Measurements from ENCODE around the gene PLCD3.

DNA sequence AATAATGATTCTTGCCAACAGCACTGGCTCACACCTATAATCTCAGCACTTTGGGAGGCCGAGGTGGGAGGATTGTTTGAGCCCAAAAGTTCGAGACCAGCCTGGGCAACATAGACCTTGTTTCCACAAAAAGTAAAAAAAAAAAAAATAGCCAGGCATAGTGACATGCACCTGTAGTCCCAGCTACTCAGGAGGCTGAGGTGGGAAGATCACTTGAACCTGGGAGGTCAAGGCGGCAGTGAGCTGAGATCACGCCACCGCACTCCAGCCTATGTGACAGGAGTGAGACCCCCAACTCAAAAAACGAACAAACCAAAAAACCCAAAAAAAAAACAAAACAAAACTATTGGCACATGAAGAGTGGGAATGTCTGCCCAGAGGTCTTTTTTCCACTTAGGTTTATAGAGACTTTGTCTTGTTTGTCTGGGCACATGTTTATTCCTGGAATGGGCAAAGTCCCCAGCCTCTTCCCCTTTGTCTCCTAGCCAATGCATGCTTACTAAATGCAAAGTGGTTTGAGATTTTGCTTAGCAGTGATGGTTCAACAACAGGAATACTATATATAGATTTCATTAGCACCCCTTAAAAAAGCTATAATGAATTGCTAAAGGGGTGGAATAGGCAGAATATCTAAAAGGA is 45.3 kb downstream of the PLCD3 start:
- TF ChIP-seq, protein P1, sequence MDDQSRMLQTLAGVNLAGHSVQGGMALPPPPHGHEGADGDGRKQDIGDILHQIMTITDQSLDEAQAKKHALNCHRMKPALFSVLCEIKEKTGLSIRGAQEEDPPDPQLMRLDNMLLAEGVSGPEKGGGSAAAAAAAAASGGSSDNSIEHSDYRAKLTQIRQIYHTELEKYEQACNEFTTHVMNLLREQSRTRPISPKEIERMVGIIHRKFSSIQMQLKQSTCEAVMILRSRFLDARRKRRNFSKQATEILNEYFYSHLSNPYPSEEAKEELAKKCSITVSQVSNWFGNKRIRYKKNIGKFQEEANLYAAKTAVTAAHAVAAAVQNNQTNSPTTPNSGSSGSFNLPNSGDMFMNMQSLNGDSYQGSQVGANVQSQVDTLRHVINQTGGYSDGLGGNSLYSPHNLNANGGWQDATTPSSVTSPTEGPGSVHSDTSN (IDR thresholded peaks at IDR 0.05) = no peak
- TF ChIP-seq EP300 (IDR thresholded peaks at IDR 0.05; ENCODE audit: borderline replicate concordance in 1 of 2, low read depth in 1 of 2, low read length in 1 of 2) = no peak
- TF ChIP-seq, protein P2, sequence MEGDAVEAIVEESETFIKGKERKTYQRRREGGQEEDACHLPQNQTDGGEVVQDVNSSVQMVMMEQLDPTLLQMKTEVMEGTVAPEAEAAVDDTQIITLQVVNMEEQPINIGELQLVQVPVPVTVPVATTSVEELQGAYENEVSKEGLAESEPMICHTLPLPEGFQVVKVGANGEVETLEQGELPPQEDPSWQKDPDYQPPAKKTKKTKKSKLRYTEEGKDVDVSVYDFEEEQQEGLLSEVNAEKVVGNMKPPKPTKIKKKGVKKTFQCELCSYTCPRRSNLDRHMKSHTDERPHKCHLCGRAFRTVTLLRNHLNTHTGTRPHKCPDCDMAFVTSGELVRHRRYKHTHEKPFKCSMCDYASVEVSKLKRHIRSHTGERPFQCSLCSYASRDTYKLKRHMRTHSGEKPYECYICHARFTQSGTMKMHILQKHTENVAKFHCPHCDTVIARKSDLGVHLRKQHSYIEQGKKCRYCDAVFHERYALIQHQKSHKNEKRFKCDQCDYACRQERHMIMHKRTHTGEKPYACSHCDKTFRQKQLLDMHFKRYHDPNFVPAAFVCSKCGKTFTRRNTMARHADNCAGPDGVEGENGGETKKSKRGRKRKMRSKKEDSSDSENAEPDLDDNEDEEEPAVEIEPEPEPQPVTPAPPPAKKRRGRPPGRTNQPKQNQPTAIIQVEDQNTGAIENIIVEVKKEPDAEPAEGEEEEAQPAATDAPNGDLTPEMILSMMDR (IDR thresholded peaks at IDR 0.05) = no peak
- no peak for TF ChIP-seq NFIC (IDR thresholded peaks at IDR 0.05; ENCODE audit: borderline replicate concordance)
- TF ChIP-seq MEF2A (IDR thresholded peaks at IDR 0.05; ENCODE audit: borderline replicate concordance, low read depth) = no peak
- no peak for TF ChIP-seq EZH2phosphoT487 (IDR thresholded peaks at IDR 0.05; ENCODE audit: borderline replicate concordance, low read depth)
- TF ChIP-seq ELF1 (IDR thresholded peaks at IDR 0.05) = no peak
- TF ChIP-seq, protein P3, sequence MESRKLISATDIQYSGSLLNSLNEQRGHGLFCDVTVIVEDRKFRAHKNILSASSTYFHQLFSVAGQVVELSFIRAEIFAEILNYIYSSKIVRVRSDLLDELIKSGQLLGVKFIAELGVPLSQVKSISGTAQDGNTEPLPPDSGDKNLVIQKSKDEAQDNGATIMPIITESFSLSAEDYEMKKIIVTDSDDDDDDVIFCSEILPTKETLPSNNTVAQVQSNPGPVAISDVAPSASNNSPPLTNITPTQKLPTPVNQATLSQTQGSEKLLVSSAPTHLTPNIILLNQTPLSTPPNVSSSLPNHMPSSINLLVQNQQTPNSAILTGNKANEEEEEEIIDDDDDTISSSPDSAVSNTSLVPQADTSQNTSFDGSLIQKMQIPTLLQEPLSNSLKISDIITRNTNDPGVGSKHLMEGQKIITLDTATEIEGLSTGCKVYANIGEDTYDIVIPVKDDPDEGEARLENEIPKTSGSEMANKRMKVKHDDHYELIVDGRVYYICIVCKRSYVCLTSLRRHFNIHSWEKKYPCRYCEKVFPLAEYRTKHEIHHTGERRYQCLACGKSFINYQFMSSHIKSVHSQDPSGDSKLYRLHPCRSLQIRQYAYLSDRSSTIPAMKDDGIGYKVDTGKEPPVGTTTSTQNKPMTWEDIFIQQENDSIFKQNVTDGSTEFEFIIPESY (IDR thresholded peaks at IDR 0.05; ENCODE audit: borderline replicate concordance, low read depth) = no peak
